GM19372 (cell line): ENCODE measurements around the gene ATXN7L1.
"Not testable (repeated sequence)": the region's sequence is repeated elsewhere in the genome, so short reads cannot be mapped to it uniquely, and the experiment has no call there.

Source experiments
- ATAC-seq: cut with Tn5 transposase; IDR thresholded peaks from one replicate; pipeline ENCODE4 v1.9.1; 2021; ENCODE audit warnings: mild to moderate bottlenecking, low read depth, moderate library complexity; ENCODE audit not compliant: unreplicated experiment

The ATXN7L1 gene

GRCh38 chr7:105862770-105863169 is 13.6 kb downstream of the ATXN7L1 start:
- no peak for ATAC-seq

- ATAC-seq, result no peak
These were observed 14.1 kb downstream of the ATXN7L1 start for GRCh38 chr7:105862276-105862675.

DNA sequence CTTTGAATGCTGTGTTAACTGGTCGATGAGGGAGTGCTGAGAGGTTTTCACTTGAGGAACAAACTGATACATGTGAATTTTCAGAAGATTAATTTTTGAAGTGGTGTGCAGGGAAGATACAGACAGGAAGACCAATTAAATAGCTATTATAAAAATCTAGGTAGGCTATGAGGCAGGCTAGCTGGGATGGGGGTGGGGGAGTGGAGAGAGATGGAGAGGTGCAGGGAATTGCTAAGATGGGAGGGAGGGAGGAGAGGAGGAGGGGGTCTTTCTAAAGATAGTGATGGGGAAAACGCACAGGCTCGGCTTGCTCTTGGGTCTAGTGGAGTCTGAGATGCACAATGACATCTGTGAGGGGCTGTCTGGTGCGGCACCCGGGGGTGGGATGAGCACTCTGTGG is 15.2 kb downstream of the ATXN7L1 start:
- no peak for ATAC-seq

DNA sequence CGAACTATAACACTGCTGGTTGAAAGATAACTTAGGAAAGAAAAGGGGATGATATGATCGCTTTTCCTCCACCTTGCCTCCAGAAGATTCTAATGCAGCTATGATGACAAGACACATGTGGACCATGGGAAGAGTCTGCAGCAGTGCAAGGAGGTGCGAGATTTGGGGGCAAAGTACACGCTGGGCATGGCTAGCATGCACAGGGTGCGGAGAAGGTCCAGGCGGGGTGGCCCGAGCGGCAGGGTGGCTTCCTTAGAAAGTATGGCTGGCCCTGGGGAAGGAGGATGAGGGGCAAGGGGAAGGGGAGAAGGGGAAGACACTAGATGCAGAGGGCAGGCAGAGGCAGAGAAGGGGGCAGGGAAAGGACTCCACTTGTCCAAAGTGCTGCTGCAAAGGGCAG is 15.6 kb downstream of the ATXN7L1 start:
- no peak for ATAC-seq

- no peak for ATAC-seq
These were observed 19.1 kb downstream of the ATXN7L1 start for GRCh38 chr7:105857009-105857952.

DNA sequence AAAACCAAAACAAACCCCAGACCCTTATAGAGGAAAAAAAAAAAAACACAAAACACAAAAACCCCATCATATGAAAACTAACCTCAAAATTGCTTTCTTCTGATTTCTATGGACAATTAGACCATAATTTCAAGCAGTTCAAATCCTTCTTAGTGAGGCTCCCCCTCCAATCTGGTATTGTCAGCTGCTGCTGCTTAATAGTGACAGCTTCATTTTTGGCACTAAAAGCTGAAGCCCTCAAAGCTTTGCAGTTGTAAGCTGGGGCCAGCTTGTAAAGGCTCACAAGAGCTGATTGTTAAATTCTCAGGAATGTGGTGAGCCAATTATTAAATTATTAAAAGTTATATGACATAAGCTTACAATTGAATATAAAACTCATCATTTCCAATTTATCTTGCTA is 21.9 kb downstream of the ATXN7L1 start:
- no peak for ATAC-seq

GRCh38 chr7:105853931-105854419 is 22.4 kb downstream of the ATXN7L1 start:
- ATAC-seq, result no peak

- ATAC-seq, result no peak
These were observed 25.3 kb downstream of the ATXN7L1 start for GRCh38 chr7:105851064-105851463.

DNA sequence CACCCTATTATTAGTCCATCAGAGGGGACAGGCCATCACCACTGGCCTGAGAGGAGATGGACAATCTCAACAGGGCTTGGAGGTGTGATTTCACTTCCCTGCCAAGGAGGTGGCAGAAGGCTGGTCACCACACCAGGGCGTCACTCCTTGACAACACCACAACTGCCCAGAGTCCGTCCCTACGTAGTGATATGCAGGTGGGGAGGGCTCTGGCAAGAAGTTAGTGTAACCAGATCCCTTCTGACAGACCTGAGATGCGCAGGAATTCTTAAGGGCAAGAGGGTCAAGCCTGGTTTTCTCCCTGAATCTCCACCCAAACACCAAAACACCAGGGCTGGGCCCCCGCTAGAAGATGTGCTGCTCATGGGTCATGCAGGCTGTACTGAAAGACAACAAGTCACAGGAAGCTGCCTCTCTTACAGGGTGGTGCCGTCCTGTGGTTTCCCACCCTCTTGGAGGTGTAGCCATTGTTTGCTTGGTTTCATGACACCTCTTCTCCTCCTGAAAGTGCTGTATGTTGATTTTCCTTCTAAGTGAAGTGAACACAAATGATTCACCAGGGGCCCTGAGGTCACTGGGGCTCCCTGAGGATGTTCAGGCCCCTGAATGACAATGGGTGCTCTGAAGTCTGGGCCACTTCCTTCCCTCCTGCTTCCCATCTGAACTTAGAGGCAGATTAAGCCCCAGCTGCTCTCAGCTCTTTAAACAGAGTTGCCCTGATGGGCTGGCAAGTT is 27.1 kb downstream of the ATXN7L1 start:
- no peak for ATAC-seq

DNA sequence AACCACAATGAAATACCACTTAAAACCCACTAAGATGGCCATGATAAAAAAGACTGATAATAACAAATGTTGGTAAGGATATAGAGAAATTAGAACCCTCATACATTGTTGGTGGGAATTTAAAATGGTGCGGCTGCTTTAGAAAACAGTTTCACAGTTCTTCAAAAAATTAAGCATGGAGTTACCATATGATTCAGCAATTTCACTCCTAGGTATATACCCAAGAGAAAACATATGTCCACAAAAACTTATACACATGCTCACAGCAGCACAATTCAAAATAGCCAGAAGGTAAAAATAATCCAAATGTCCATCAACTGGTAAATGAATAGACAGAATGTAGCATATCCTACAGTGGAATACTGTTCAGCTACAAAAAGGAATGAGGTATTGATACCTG is 30.0 kb downstream of the ATXN7L1 start:
- ATAC-seq, result no peak

DNA sequence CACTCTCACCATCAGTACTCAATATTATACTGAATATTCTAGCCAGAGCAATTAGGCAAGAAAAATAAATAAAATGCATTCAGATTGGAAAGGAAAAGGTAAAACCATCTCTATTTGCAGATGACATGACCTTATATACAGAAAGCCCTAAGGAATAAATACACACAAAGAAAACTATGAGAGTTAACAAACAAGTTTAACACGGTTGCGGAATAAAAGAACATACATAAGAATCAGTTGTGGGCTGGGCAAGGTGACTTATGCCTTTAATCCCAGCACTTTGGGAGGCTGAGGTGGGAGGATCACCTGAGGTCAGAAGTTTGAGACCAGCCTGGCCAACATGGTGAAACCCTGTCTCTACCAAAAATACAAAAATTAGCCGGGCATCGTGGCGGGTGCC is 31.7 kb downstream of the ATXN7L1 start:
- not testable (repeated sequence) for ATAC-seq

GRCh38 chr7:105841866-105842265 is 34.5 kb downstream of the ATXN7L1 start:
- no peak for ATAC-seq

DNA sequence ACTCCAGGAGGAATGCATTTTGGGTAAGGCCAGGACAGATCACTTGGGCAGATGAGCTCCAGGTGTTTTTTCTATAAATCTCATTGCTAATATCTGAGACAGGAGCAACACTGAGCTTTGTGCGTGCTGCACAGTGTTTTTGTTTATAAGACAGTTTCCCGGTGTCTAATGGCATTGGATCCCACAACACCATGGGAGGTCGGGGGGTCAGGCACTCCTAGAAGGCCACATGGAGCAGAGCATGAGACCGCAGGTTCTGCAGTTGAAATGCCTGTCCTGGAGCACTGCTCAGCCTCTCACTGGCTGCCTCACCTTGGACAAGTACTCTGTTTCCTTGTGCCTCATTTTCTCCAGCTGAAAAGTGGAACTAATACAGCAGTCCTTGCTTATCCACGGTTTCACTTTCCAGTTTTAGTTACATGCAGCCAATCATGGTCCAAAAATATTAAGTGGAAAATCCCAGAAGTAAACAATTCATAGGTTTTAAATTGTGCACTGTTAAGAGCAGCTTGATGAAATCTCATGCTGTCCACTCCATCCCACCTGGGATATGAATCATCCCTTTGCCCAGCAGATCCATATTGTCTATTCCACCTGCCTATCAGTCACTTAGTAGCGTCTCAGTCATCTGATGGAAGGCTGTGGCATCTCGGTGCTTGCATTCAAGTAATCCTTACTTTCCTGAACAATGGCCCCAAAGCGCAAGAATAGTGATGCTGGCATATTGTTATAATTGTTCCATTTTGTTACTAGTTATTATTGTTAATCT is 35.2 kb downstream of the ATXN7L1 start:
- no peak for ATAC-seq

DNA sequence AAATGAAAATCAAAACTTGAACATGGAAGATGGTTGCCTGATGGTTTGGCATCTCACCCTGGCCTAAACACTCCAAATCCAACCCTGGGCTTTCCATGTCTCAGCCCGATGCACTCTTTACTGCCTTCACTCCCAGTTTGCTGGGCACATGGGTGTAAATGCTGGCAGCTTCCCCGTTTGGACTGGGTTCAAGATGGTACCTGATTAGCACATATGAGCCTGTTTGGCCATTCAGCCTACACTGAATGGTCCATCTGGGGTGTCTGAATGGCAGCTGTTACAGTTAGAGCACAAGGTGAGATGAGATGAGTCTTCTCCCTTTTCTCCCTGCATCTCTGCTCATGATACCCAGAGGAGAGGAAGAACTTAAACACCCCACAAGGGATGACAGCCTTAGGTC is 37.1 kb downstream of the ATXN7L1 start:
- ATAC-seq, result no peak

DNA sequence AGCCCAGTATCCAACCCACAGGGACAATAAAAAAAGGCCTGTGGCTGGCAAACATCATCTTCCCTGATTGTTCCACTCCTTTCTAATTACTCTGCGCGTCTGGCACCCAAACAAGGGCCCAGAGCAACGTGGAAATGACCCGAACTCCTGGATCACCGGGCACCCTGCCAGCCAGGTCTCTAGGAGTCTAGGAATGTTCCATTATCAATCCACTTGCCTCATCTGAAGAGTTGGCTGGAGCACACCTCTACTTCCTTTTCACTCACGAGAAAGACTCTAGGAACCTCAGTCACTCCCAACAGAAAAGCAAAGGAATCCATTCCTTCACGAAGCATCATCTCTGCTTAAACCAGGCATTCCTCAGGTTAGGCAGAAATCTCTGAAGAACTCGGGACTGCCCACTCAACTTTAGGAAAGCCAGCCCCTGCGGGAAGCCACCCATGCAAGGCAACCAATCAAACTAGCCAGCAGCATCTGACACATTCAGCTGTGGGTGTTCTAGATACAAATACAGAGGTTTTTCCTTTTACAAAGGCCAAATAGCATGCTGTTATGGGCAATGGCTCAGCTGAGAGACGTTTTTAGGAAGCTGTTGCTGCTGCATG is 37.7 kb downstream of the ATXN7L1 start:
- no peak for ATAC-seq

GRCh38 chr7:105837765-105838626 is 38.4 kb downstream of the ATXN7L1 start:
- ATAC-seq, result no peak

DNA sequence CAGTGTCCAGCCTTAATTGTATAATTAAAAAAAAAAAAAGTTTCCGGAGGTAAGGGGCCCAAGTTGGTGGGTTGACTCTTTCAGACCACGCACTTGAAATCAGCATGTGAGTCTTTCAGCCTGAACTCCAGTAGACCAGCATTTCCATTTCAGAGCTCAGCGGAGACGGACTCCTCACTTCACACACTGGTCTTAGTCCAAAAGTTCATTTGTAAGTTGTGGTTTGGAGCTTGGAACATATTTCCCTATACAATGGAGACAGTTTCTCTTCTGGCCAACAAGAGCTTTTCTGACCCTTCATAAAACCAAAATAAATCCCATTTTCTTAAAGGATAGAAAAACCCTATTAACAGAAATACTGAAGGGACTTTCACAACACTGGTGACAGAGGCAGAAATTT is 41.0 kb downstream of the ATXN7L1 start:
- ATAC-seq, result no peak

DNA sequence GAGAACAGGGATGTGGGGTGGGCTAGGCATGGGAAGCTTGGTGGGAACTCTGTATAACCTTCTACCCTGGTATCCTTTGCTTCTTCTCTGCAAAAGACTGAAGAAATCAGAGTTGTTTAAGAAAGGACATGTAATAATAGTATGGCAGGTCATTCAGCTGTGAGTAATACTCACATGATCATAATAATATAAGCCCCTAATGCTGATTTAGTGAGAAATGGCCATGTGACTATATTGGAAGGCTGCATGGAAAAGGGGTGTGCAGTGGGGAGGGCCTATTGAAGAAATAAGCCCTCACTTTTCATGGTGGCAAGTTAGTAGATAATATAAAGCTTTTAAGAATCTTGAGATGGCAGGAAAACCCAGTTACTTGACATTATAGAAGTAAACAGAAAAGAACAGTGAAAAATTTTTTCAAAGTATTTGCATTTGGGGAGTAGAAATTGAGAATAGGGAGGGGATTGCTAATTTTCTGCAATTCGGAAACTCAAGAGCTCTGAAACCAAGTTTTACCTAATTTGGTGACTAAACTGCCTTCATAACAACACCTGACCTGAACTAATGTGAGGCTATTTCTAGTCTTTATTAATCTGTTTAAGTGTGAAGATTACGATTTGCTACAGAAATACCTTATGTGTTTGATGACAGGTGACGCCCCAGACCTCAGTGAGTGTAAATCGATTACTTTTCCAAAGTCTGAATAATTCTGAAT is 44.4 kb downstream of the ATXN7L1 start:
- ATAC-seq, result no peak

- ATAC-seq, result no peak
These were observed 45.1 kb downstream of the ATXN7L1 start for GRCh38 chr7:105831302-105831620.
